ENCODE measurements around the gene TMEM120B. TPM values are rescaled to one million over a fixed set of nuclear protein-coding genes. Genes with fewer than 3 reads are reported as not detected.

Gene TMEM120B
- total and polyA plus RNA-seq, 2 of the 13 experiments (the other 11 are each of a cell fraction or from before 2014, with no cell fraction given): 7.1 to 12.9 TPM

DNA sequence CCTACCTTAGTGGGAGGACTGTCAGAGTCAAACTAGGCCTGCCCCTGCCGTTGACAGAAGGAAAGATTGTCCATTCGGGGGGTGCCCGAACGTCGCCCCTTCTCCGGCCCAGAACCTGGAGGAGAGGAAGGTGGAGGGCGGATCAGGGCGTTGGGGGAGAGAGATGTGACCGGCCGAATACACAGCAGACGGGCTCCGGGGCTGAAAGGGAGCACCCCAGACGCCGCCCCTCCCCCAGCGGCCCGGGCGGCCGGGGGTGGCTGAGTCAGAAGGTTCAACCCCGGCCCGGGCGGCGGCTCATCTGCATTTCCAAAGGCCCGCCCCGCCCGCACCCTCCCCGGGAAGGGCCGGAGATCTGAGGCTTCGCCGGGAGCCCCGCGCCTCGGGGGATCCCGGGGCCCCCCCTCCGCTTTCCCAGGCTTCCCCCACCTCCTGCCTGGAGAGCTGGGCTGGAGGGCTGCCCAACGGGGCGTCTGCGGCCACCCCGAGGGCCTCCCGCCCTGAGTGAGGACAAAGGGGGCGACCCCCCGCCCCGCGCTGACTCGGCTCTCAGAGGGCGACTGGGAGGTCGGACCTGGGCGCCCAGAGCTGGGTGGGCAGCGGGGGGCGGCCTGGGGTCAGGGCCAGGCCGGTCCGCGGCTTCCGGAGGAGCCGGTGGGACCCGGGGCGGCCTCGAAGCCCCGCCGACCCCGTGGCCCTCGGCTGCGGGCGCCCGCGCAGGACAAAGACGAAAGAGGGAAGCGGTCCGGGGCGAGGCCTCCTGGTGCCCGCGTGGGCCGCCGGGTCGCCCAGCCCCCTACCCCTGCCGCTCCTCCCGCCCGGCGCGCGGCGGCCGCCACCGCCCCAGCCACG is 87.5 kb downstream of the TMEM120B start (continued):
- TF ChIP-seq HNF1B (CRISPR knock-in tag; IDR thresholded peaks at IDR 0.05): 0 out of 2 replicates have a peak, but pooled peaks have one; percentile 31
- no peak; the same call in 1 of the 2 replicates for TF ChIP-seq BRD4 (CRISPR knock-in tag; IDR thresholded peaks at IDR 0.05)
- TF ChIP-seq NAIF1 (CRISPR knock-in tag; IDR thresholded peaks at IDR 0.05; ENCODE audit: borderline replicate concordance): no peak
- TF ChIP-seq, protein P1, sequence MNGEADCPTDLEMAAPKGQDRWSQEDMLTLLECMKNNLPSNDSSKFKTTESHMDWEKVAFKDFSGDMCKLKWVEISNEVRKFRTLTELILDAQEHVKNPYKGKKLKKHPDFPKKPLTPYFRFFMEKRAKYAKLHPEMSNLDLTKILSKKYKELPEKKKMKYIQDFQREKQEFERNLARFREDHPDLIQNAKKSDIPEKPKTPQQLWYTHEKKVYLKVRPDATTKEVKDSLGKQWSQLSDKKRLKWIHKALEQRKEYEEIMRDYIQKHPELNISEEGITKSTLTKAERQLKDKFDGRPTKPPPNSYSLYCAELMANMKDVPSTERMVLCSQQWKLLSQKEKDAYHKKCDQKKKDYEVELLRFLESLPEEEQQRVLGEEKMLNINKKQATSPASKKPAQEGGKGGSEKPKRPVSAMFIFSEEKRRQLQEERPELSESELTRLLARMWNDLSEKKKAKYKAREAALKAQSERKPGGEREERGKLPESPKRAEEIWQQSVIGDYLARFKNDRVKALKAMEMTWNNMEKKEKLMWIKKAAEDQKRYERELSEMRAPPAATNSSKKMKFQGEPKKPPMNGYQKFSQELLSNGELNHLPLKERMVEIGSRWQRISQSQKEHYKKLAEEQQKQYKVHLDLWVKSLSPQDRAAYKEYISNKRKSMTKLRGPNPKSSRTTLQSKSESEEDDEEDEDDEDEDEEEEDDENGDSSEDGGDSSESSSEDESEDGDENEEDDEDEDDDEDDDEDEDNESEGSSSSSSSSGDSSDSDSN (CRISPR knock-in tag; IDR thresholded peaks at IDR 0.05): peak; percentile 40
- peak; percentile 45 for TF ChIP-seq THAP11 (CRISPR knock-in tag; IDR thresholded peaks at IDR 0.05)
- no peak for TF ChIP-seq NCOA5 (CRISPR knock-in tag; IDR thresholded peaks at IDR 0.05)
- TF ChIP-seq SUZ12 (IDR thresholded peaks at IDR 0.05; ENCODE audit: low read depth, low read length): no peak
- TF ChIP-seq MAZ (IDR thresholded peaks at IDR 0.05; ENCODE audit: borderline replicate concordance, low read depth, low read length): peak; percentile 68
- TF ChIP-seq MAZ (CRISPR knock-in tag; IDR thresholded peaks at IDR 0.05; ENCODE audit: low read depth): no peak
- peak; percentile 53 to 75; a peak in 2 of 4 replicates for TF ChIP-seq NR2F1 (CRISPR knock-in tag; IDR thresholded peaks at IDR 0.05)
- no peak; the same call in 1 of the 2 replicates for TF ChIP-seq ZNF784 (CRISPR knock-in tag; IDR thresholded peaks at IDR 0.05; ENCODE audit: borderline replicate concordance)
- TF ChIP-seq HOMEZ (CRISPR knock-in tag; IDR thresholded peaks at IDR 0.05; ENCODE audit: low read depth): no peak
- TF ChIP-seq NR3C1 (CRISPR knock-in tag; IDR thresholded peaks at IDR 0.05): no peak
- no peak for TF ChIP-seq ZFP41 (CRISPR knock-in tag; IDR thresholded peaks at IDR 0.05; ENCODE audit: borderline replicate concordance)
- no peak for TF ChIP-seq CCAR2 (optimal IDR thresholded peaks at IDR 0.05; ENCODE audit: low read depth, low read length)
- 0 out of 2 replicates have a peak, but pooled peaks have one; percentile 6 for TF ChIP-seq CREM (IDR thresholded peaks at IDR 0.05)
- no peak for TF ChIP-seq CREM (CRISPR knock-in tag; IDR thresholded peaks at IDR 0.05)
- 0 out of 2 replicates have a peak, but pooled peaks have one; percentile 35 for TF ChIP-seq IRX3 (CRISPR knock-in tag; IDR thresholded peaks at IDR 0.05; ENCODE audit: borderline replicate concordance, low read depth)
- no peak for TF ChIP-seq HDAC6 (IDR thresholded peaks at IDR 0.05; ENCODE audit: low read depth, low read length)
- no peak for TF ChIP-seq ZNF7 (CRISPR knock-in tag; IDR thresholded peaks at IDR 0.05)
- TF ChIP-seq ATRX (CRISPR knock-in tag; IDR thresholded peaks at IDR 0.05; ENCODE audit: borderline replicate concordance): no peak
- TF ChIP-seq IRF2 (CRISPR knock-in tag; IDR thresholded peaks at IDR 0.05): no peak; the same call in 1 of the 2 replicates
- TF ChIP-seq ZSCAN29 (CRISPR knock-in tag; conservative IDR thresholded peaks at IDR 0.05): peak; percentile 44; the same call in 1 of the 2 replicates
- no peak for TF ChIP-seq ZFP62 (CRISPR knock-in tag; IDR thresholded peaks at IDR 0.05)
- TF ChIP-seq RFX3 (CRISPR knock-in tag; IDR thresholded peaks at IDR 0.05): no peak
